ENCODE measurements around the gene POTEJ.
"Not testable (repeated sequence)": the region's sequence is repeated elsewhere in the genome, so short reads cannot be mapped to it uniquely, and the experiment has no call there.

The POTEJ gene

GRCh38 chr2:130611140-130611539 is at the start of gene POTEJ:
POTEJ (plus strand) TSS chr2:130611440; CDS start chr2:130611533, 93 bp downstream.
- not testable (repeated sequence) for DNase-seq

DNA sequence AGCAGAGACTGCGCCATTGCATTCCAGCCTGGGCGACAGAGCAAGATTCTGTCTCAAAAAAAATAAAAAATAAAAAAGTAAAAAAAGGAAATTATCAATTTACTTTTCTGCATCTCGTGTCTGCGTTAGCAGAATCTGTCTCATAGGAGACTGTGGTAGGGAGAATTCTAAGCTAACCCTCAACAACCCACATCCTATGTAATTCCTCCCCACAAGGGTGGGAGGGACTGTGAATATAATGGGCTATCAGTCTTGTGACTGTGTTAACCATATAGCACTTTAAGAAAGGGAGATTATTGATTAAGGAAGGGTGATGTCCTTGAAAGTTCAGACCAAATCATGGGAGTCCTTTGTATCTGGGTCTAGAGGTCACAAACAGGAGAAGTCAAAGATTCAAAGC is 45.1 kb upstream of the POTEJ start:
- not testable (repeated sequence) for DNase-seq

GRCh38 chr2:130571929-130572328 is 39.3 kb upstream of the POTEJ start:
- not testable (repeated sequence) for DNase-seq

GRCh38 chr2:130574230-130574629 is 37.0 kb upstream of the POTEJ start:
- not testable (repeated sequence) for DNase-seq

GRCh38 chr2:130576209-130576784 is 34.9 kb upstream of the POTEJ start:
- not testable (repeated sequence) for DNase-seq

DNA sequence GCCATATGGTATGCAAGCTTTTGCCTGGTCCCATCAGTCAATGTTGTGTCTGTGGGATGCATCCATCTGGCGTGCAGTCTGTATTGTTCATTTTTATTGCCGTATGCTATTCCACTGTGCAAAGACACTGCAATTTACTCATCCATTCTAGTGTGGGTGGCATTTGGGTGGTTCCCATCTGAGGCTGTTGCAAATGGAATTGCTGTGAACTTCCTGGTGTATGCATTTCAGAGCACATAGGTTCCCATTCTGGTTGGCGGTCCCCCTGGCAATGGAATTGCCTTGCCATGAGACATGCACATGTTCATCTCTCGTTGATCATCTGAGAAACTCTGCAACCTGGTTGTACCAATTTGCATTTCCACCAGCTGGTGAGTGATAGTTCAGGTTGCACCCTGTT is 33.7 kb upstream of the POTEJ start:
- not testable (repeated sequence) for DNase-seq

DNA sequence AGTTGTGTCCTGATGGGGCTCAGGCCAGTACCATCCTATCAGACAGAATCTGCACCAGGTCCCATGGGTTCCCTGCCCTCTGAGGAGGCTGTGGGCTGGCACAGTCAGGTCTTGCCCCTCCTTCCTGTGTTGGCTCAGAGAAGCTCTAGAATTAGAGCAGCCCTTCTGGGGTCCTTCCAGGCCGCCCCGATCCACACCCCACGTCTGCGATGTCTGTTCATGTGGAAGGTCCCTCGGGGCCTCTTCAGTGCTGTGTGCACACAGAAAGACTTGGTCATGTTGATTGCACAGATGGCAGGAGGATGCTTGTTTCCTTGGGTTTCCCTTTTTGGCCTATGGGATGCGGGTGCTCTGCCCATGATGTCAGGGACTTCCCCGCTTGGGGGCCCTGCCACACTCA is 32.1 kb upstream of the POTEJ start:
- not testable (repeated sequence) for DNase-seq

DNA sequence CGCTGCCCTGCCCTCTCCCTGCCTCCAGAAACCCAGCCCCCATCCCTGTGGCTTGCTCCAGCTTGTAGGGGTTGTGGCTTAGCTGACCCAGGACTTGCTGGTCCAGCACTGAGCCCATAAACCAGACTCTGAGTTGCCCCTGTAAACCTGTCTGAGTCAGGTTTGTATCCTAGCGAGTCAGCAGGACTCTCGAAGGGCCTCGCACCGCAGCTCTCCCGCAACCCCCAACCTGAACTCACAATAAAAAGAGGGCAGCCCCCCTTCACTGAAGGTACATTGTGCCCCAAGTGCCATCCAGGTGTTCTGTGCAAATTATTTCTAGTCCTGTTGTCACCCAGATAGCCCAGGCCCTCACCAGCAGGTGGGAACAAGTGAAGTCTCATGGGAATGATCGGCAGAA is 29.7 kb upstream of the POTEJ start:
- not testable (repeated sequence) for DNase-seq

GRCh38 chr2:130582970-130583369 is 28.3 kb upstream of the POTEJ start:
- not testable (repeated sequence) for DNase-seq

DNA sequence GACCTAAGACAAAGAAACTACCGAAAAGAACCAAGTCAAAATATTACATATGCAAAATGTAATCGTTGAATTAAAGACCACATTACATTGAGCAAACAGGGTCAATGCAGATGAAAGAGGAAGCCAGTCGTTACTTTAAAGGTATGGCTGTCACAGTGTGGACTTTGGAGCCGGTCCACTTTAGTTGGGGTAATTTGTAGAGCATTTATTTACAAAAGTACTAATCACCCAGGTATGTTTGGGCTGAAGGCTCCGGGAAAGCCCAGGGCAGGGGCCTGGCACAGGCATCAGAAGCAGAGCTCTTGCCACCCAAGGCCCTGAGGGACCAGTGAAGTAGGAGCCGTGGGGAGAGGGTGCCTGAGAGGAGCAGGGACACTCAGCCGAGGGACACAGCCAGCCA is 27.7 kb upstream of the POTEJ start:
- not testable (repeated sequence) for DNase-seq

DNA sequence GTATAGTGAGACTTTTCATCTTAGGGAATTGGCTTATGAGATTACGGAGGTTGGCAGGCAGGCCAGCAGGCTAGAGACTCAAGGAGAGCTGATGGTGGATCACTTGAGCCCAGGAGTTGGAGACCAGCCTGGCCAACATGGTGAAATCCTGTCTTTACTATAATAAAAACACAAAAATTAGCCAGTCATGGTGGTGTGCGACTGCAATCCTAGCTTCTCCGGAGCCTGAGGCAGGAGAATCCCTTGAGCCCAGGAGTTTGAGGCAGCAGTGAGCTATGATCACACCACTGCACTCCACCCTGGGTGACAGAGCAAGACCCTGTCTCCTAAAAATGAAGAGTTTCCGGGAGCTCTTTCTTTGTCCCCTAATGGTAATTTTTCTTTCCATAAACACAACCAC is 26.5 kb upstream of the POTEJ start:
- DNase-seq: not testable (repeated sequence)

GRCh38 chr2:130588688-130589458 is 22.4 kb upstream of the POTEJ start:
- not testable (repeated sequence) for DNase-seq

DNA sequence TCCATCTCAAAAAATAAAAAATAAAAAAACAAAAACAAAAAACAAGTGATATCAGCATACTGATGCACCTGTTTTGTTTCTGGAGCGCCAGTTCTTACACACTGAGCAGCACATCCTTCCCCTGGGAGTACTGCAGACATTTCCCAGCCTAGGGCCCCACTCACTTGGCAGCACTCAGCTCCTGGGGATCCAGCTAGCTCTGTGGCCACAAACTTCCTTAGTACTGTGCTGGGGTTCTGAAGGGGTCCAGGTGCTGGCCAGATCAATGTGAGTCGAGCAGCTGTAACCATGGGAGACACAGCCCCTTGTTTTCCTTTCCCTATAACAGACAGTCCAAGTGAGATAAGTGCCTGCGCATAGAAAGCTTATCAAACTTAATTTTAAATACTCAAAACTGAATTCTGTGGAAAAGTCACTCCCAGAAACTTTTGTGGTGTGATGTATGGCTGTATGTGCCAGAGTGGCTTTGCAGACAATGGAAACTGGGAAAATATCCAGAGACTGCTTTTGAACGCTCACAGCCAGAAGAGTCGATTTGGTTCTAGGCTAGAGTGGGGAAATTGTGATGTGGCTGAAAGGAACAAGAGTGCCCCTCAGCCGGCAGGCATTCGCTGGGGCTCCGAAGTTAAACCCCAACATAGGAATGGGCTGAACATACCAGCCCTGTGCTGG is 20.9 kb upstream of the POTEJ start:
- DNase-seq: not testable (repeated sequence)

DNA sequence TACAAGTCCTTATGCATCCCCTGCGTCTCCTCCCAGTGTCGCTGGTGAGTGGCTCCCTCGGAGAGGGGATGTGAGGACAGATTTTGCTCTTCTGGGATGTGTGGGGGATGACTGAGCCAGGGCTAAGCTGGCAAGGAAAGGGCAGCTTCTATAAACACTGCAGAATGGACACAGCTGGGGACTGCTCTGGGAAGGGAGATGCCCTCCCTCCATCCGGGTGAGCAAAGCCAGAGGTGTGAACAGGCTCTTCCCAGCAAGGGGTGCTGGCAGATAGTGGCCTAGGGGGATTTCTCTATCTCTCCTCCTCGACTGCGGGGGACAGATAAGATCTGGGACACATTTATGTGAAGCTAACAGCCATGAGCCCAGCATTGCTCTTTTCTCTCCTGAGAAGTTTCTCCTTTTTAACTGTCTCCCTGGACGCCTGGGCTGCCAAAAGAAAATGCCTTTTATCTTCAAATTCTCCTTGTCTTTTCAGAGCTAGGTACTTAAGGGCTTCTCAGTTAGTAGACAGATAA is 20.3 kb upstream of the POTEJ start:
- DNase-seq: not testable (repeated sequence)

GRCh38 chr2:130592791-130593414 is 18.3 kb upstream of the POTEJ start:
- DNase-seq: not testable (repeated sequence)

- not testable (repeated sequence) for DNase-seq
Measured at GRCh38 chr2:130594011-130594410, 17.2 kb upstream of the POTEJ start.

DNA sequence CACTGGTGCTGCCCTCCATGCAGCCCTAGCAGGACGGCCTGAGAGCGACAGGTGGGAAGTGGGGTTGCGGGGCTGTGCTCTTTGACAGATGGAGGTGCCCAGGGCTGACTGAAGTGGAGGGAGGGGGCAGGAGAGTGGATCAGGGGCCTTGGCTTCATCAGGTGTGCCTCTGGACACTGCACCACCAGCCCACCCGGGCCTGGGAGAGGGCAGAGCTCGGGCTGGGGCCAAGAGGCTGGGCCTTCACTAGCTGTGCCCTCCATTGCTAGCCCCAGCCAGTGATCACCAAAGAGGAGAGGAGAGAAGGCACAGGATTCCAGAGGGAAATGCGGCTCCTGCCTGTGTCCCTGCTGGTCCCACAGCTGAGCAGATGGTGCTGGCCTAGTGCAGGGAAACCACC is 14.5 kb upstream of the POTEJ start:
- DNase-seq: not testable (repeated sequence)

DNA sequence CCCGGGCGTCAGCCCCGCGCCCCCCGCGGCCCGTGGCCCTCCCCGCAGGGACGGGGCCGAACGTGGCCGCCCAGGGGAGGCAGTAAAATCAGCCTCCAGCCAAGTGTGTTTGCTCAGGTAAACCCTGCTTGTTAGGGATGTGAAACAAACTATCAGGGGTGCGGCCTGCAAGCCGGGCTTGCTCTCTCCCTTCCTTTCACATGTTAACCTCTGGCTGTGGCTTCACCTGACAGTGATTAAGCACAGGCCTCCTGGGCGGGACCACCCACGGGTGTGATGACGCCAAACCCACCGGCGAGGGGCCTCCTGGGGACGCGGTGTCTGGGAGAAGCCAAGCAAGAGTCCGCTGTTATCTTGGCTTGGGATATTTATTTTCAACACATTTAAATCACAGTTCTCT is 13.2 kb upstream of the POTEJ start:
- not testable (repeated sequence) for DNase-seq

GRCh38 chr2:130598463-130598862 is 12.8 kb upstream of the POTEJ start:
- DNase-seq: not testable (repeated sequence)

DNA sequence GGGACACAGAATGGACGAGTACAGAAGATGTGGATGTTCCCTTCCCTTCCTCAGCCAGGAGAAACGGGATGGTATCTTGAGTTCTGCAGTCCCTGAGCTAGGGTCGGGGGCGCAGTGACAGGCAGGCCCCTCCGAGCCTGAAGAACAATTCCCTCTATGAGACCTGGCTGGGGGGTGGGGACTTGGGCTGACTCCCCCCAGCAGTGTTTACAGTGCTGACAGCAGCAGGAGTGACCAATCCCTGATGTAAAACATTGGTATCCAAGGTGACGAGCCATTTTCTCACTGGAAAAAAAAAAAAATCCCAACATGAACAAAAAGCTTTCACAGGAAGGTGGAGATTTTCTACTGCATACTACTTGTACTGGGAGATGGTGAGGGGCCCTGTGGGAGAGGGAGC is 11.8 kb upstream of the POTEJ start, which contains the start of gene CFC1:
TSS of gene CFC1 (minus strand) at position 183 of the 400 bp plus-strand sequence. CDS start 288 bp downstream, outside the sequence.
- DNase-seq: not testable (repeated sequence)

DNA sequence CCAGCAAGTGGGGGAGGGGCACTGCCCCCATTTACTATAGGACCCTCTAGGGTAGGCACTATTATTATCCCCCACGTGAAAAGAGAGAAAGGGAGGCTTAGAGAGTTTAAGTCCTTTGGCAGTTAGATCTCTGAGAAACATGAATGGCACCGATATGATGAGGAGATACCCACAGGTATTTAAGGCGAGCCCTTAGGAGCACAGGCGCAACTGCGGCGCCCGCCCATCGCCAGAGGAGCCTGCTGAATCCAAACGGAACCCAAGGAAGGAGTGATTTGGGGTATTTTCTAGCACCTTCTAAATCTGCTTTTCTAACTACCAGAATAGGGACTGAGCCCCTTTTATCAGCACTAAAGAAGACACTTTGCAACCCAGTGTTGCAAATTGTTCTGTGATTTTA is 11.3 kb upstream of the POTEJ start:
- not testable (repeated sequence) for DNase-seq

DNA sequence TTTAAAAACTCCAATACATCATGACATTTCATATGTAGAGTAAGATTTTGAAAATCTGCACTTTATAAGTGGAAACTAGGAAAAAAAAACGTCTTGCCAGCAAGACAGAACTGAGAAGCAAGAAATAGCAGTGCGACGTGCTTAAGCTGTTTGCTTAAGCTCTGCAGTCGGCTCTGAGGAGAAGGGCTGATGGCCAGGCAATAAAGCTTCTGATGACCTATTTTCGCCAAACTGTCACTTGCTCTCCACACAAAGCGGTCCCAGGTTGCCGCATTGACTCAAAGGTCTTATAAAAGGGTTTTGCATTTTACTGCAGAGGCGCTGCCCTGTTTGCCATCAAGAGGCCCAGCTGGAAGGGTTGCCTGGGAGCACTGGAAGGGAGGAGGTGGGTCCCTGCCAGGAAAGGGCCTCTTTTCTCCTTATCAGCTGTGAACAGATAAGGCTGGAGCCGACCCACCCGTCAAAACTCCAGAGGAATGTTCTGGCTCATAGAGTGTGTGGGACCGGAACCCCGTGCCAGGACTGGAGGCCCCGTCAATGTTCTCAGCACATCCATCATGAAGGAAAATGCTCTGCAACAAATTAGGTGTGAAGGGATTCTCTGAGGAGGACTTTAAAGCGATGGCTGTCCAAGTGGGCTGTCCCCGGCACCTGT is 9.5 kb upstream of the POTEJ start:
- DNase-seq: not testable (repeated sequence)
